HG03159 (cell line): ENCODE data around the gene WFIKKN1.

ENCODE experiments used
- ATAC-seq: cut with Tn5 transposase; IDR thresholded peaks from one replicate; pipeline ENCODE4 v1.9.1; 2021; ENCODE audit warnings: mild to moderate bottlenecking, moderate library complexity; ENCODE audit not compliant: unreplicated experiment

The WFIKKN1 gene

DNA sequence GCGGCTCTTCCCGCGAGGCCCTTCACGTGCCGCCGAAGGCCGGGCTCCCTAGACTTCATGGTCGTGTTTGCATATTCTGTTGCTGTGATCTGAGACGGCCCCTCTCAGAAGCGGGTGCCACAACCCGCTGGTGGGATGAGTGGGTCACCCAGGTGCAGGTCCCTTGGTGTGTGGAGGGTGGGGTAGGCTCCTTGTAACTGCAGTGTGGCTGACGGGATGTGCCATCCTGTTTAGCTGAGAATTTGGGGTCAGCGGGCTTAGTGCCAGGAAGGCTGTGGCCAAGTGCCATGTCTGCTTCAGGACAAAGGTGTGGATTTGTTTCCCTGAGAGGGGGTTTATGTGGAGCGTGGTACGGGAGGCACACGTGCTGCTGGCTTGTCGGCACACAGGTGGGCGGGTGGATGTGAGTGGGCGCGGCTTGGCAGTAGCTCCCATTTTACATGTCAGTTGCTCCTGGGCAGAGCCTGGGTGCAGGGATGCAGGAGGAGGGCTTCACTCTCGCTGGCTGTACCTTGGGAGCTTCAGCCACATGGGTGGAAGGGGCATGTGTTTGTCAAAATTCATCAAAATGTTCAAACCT, 9.2 kb upstream of the WFIKKN1 start:
- ATAC-seq = no peak

DNA sequence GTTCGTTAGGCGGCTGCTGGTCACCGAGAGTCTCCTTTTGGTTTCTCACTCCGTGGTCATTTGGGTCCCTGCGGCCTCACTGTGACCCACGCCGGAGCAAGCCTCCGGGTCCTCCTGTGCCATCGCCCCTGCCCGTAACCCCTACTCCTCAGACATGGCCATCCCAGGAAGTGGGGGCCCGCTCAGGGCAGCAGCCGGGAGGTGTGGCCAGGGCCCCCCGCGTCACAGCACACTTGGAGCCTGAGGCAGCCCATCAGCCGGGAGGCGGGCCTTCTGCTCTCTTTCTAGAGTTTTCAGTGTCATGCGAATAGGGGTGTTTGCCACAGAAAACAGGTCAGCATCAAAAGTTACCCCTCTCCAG, 7.9 kb upstream of the WFIKKN1 start:
- ATAC-seq = no peak

DNA sequence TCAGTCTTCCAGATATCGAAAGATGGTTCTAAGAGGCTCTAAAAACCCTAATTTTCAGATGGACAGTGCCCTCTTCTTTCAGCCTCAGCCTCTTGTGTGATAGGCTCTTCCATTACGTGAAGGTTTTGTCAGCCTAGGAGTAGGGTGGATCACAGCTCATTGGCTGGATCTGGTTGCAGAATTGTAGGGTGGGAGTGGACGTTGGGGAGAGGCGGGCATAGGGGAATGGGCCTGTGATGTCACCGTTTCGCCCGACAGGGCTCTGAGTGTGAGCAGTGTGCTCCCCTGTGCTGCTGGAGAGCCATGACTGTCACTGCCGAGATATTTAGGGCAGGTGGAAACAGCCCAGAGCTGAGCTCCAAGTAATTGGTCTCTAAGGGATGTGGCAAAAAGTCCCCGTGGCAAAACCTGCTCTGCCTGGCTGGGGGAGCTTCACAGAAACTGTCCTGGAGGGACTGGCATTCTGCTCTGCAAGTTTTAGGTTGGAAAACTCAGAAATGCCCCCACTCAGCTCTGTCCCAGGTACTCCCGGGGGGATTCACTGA, 6.2 kb upstream of the WFIKKN1 start:
- no peak for ATAC-seq

DNA sequence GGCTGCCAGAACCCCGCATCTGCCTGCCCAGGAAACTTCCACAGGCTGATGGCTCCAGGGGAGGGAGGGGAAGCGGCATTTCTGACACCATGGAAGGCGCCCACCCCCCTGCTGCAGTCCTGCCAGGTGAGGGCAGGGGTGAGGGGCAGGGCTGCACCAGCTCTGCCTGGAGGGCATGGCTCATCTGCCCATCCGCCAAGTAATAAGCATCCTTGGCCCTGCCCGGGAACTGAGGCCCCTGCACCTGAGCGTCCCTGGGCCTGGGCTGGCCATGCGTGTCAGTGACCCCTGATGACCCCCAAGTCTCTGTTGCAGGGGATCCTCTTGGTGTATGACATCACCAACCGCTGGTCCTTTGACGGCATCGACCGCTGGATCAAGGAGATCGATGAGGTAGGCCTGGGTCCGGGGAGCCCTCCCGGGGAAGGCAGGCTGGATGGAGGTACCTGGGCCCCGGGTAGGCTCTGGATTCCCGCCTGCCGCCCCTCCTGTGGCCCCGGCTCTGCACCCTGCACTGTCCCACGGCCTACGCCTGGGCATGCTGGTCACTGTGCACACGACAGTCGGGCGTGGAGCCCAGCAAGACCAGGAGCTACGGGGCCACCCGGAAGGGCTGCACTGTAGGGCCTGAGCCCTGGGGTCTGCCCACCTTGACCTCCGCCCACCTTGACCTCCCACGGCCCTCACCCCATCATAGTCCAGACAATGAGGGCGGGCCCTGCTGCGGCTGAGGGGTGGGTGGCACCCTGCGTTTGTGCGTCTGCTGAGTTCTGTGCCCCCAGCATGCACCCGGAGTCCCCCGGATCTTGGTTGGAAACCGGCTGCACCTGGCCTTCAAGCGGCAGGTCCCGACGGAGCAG, 5.4 kb upstream of the WFIKKN1 start:
- no peak for ATAC-seq

DNA sequence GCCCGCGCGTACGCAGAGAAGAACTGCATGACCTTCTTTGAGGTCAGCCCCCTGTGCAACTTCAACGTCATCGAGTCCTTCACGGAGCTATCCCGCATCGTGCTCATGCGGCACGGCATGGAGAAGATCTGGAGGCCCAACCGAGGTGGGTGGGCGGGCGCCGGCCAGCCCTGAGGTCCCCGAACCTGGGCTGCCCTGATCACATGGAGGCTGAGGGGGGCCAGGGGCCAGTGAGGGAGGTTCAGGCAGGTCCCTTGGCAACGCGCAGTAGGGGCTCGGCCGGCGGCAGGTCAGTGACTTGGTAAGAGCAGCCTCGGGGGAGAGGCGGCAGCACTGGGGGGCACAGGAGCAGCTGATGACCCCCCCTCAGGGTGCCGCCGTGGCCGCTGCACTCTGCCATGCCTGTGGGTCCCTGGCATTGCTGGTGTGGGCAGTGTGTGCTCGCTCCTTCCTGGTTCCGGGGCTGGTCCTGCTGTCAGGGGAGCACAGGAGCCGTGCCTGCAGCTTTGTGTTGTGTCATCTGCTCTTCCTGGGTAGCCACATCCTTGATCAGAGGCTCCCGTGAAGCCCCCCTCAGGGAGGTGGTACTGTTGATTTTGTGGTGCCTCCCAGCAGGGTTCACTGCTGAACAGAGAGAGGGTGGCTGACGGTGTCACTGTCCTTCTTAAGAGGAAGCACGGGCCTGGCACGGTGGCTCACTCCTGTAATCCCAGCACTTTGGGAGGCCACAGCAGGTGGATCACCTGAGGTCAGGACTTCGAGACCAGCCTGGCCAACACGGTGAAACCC, 4.6 kb upstream of the WFIKKN1 start:
- ATAC-seq = no peak

DNA sequence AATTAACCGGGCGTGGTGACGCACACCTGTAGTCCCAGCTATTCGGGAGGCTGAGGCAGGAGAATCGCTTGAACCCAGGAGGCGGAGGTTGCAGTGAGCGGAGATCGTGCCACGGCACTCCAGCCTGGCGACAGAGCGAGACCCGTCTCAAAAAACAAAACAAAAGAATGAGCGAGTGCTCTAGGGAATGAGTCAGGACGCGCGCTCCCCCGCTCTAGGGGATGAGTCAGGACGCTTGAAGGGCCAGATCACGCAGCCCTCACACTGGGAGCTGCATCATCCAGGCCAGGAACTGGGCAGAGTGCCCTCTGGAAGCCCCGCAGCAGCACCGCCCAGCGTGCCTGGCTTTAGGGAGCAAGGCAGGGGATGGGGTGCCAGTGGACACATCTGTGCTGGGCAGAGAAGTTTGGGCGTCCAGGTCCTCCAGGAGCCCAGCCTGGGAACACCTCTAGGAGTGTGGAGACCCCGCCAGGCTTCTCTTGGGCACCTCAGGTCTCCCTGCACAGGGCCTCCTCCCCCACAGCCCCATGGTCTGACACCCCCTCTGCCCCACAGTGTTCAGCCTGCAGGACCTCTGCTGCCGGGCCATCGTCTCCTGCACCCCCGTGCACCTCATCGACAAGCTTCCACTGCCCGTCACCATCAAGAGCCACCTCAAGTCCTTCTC, 3.9 kb upstream of the WFIKKN1 start:
- ATAC-seq = no peak

DNA sequence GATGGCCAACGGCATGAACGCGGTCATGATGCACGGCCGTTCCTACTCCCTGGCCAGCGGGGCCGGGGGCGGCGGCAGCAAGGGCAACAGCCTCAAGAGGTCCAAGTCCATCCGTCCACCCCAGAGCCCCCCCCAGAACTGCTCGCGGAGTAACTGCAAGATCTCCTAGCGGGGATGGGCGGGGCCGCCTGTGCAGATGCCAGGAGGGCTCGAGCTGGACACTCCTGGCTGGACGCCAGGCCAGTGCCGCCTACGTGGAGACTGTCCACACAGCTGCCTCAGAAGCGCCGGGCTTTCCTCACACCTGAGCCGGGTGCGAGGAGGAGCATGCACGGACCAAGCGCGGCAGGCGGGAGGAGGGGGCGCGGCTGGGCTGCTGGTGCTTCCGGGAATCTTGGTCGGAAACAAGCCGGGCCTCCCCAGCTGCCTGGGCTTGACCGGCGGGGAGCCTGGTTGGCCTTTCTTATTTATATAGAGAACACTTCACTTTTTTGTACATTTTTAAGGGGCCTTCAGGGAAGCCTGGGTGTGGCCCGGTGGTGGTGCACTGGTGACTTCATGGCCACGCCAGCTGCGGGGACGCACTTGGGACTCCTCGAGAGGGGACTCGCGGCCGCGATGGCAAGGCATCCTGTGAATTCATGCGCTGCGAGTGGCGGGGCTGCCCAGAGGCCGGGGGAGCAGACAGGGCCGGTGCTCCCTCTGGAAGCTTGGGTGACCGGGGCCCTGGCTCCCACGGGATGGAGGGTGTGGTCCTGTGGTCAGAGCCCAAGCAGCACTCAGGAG, 3.1 kb upstream of the WFIKKN1 start:
- no peak for ATAC-seq

DNA sequence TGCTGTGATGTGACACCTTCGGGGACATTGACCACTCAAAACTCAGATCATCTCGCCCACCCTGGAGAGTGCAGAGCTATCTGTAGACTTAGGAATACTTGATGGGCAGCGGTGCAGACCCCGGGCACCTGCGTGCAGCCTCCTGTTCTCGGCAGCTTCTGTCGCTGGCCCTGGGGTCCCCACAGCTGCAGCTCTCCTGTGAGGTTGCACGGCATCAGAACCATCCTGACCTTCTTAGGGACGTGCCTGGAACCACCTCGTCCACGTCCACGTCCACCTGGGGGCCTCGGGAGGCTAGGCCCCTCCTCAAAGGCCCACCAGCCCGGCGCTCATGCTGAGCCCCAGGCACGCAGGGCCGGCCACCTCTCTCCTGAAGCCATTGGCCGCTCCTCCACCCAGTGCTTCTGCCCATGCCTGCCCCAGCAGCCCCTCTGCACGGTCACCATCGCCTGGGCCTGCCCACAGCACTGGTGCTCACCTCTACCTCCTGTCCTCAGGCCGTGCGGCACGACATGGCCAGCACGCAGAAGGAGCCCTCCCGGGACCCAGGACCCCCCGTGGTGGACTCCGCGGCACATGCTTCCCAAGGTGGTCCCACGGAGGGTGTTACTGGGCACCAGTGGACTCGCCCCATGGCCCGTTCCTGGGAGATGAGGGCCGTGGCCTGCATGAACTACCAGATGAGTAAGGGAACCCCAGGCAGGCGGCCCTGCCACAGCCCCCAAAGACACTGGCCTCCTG, 2.3 kb upstream of the WFIKKN1 start:
- ATAC-seq = no peak

DNA sequence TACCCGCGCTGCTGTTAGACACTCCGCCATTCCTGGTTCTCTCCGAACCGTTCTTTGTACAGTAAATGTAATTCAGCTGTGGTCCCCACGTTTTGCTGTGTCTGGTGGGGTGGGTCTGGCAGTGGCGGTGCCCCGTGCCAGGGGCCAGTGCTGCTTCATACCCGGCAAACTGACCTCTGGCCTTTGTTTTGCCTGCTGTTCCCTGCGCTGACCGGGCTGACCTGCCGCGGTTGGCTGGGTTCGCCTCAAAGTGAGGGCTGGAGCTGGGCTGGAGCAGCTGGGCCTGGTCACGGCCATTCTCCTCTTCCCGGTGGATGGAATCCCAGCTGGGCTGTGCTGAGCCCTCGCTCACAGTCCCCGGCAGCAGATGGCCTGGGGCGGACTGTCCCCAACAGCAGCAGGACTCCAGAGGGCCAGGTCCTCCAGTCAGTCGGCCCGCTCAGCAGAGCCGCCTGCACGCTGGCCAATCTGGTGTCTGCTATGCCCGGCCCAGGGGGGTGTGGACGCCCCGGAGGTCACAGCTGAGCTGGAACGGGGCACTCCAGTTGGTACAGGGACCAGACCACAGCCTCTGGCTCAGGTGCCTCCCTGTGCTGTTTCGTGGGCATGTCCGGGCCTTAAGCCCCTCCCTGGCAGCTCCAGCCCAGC, 1.5 kb upstream of the WFIKKN1 start:
- no peak for ATAC-seq

DNA sequence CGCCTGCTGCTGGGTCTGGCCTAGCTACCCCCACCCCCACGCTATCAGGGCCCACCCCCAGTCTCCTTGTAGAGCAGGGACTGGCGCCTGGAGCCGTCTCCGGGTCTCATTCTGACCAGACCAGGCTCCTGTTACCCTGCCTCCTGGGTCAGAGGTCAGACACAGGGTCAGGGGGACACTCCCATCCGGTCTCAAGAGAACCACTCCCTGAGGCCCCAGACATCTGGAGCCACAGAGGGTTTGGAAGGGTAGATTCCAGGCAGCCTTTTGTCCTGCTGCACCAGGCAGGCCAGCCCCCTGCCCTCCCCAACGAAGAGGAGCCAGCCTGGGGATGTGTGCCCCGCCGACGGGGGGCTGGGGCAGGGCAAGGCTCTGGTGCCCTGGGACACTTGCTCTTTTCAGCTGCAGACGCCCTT, 944 bp upstream of the WFIKKN1 start:
- ATAC-seq = no peak

DNA sequence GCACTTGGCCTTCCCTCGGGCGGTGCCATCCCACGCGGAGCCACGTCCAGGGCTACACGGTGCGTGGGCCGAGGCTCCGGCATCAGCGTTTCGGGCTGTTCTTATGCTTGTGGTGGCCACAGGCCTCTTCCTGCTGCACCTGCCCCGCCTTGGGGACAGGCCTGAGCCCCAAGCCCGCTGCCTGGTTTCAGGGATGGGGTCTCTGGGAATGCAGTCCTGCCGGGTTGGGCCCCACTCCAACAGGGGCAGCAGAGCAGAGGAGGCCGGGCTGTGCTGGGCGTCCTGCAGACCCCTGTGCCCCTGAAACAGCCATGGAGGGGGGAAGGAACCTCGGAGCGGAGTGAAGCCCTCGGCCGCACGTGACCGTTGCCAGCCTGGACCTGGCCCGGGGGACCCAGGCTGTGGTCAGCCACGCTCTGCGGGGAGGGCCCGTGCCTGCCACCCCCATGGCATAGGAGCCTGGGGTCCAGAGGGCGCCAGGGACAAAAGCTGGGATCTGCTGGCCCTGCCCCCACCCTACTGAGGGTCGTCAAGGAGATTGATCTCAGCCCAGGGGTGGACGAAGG, 453 bp upstream of the WFIKKN1 start:
- ATAC-seq = no peak

DNA sequence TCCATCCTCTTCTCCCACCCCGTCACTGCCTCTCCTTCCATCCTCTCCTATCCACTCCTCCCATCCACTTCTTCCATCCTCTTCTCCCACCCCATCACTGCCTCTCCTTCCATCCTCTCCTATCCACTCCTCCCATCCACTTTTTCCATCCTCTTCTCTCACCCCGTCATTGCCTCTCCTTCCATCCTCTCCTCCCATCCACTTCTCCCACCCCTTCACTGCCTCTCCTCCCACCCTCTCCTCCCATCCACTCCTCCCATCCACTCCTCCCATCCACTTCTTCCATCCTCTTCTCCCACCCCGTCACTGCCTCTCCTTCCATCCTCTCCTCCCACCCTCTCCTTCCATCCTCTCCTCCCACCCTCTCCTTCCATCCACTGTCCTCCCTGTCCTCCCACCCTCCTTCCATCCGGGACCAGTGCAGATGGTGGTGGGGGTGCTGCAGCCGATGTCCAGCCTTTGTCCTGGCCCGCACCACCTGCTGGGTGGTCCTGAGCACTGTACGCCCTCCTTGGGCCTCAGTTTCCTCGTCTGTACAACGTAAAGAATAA, 1.1 kb downstream of the WFIKKN1 start:
- no peak for ATAC-seq

DNA sequence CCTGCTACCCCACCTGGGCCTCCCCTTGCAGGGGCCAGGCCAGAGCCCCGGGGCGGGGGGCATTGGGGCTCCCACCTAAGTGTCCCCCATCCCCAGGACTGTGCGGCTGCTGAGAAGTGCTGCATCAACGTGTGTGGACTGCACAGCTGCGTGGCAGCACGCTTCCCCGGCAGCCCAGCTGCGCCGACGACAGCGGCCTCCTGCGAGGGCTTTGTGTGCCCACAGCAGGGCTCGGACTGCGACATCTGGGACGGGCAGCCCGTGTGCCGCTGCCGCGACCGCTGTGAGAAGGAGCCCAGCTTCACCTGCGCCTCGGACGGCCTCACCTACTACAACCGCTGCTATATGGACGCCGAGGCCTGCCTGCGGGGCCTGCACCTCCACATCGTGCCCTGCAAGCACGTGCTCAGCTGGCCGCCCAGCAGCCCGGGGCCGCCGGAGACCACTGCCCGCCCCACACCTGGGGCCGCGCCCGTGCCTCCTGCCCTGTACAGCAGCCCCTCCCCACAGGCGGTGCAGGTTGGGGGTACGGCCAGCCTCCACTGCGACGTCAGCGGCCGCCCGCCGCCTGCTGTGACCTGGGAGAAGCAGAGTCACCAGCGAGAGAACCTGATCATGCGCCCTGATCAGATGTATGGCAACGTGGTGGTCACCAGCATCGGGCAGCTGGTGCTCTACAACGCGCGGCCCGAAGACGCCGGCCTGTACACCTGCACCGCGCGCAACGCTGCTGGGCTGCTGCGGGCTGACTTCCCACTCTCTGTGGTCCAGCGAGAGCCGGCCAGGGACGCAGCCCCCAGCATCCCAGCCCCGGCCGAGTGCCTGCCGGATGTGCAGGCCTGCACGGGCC, 1.9 kb downstream of the WFIKKN1 start:
- no peak for ATAC-seq

DNA sequence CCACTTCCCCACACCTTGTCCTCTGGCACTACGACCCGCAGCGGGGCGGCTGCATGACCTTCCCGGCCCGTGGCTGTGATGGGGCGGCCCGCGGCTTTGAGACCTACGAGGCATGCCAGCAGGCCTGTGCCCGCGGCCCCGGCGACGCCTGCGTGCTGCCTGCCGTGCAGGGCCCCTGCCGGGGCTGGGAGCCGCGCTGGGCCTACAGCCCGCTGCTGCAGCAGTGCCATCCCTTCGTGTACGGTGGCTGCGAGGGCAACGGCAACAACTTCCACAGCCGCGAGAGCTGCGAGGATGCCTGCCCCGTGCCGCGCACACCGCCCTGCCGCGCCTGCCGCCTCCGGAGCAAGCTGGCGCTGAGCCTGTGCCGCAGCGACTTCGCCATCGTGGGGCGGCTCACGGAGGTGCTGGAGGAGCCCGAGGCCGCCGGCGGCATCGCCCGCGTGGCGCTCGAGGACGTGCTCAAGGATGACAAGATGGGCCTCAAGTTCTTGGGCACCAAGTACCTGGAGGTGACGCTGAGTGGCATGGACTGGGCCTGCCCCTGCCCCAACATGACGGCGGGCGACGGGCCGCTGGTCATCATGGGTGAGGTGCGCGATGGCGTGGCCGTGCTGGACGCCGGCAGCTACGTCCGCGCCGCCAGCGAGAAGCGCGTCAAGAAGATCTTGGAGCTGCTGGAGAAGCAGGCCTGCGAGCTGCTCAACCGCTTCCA, 2.7 kb downstream of the WFIKKN1 start:
- ATAC-seq = no peak

DNA sequence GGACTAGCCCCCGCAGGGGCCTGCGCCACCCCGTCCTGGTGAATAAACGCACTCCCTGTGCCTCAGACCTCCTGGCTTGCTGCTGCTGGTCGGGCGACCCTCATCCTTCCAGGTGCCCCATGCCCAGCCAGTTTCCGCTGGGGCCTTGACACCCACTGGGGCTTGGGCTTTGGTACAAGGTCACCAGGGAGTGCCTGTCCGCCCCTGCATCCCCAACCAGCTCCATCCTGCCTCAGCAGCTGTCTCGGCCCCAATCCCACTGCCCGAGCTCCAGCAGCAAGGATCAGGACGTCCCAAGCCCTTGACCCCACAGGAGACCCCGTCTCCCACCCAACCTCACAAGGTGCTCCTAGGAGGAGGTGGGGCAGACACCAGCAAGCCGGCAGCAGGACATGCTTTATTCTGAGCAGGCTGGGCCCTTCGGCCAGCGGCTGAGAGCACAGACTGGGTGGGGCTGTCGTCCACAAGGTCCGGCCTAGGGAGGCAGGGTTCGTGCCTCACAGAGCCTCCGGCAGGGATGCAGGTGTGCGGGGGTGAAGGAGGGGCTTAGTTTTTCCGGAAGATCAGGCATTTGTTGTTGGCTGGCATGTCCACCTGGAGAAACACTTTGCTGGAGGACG, 3.4 kb downstream of the WFIKKN1 start:
- no peak for ATAC-seq

DNA sequence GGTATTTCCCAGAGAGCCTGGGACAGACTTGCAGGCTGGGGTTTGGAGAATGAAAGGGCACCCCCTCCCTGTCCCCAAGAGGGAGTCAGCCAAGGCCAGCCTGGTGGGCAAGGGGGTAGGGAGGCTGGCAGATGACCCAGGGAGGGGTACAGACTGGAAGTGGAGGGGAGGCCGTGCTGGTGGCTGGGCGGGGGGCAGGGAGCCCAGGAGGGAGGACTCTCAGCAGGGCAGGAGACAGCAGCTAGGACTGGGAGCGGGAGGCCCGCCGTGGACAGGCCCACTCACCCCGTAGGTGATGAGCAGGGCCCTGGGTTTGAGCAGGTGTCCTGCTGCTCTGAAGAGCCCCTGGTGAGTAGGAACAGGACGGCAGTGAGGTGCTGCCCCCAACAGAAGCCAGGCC, 4.2 kb downstream of the WFIKKN1 start:
- no peak for ATAC-seq
